Activated CD8-positive, alpha-beta T cell treated with anti-CD3 and anti-CD28 coated beads, Interleukin-2, amount 10 ng/mL, durations not matched to agents 7 days and 5 days (primary cell): ENCODE measurements around the gene NOL7. TPM values are rescaled to one million over a fixed set of nuclear protein-coding genes. Genes with fewer than 3 reads are reported as not detected.

Experiments used
- ATAC-seq: fragments of 150-1000 bp; cut with Tn5 transposase; one replicate; pipeline ENCODE4 v1.10.0; 2021; ENCODE audit warnings: moderate library complexity
- CTCF ChIA-PET: fragments of 350-600 bp; sonication (Branson Sonifier 250); formaldehyde crosslinking; loops from one replicate; lab custom pipeline; 2021; ENCODE audit warnings: antibody characterized with exemption; lab: Charles Lee
- POLR2A ChIA-PET: fragments of 350-600 bp; sonication (Branson Sonifier 250); formaldehyde crosslinking; loops from one replicate; lab custom pipeline; 2021; ENCODE audit warnings: antibody characterized with exemption; lab: Charles Lee
- DNase-seq: peaks from one replicate; pipeline ENCODE4 v3.0.0-alpha.2; 2020
- H3K27ac Mint-ChIP-seq: one replicate; pipeline ENCODE4 v1.8.0; 2021; ENCODE audit warnings: mild to moderate bottlenecking, mixed read lengths
- H3K27me3 Mint-ChIP-seq: one replicate; pipeline ENCODE4 v1.8.0; 2021; ENCODE audit warnings: low read depth, mixed read lengths
- H3K36me3 Mint-ChIP-seq: one replicate; pipeline ENCODE4 v1.8.0; 2021; ENCODE audit warnings: low read depth, mixed read lengths
- H3K4me1 Mint-ChIP-seq: one replicate; pipeline ENCODE4 v1.8.0; 2021; ENCODE audit warnings: low read depth, mixed read lengths
- H3K4me3 Mint-ChIP-seq: one replicate; pipeline ENCODE4 v1.8.0; 2021; ENCODE audit warnings: mild to moderate bottlenecking, mixed read lengths
- H3K9me3 Mint-ChIP-seq: one replicate; pipeline ENCODE4 v1.8.0; 2022; ENCODE audit warnings: mixed read lengths; ENCODE audit not compliant: insufficient read depth
- total RNA-seq, 2 experiments: library from RNA; stranded (reverse); gene quantifications; one replicate each; pipeline ENCODE4 v1.2.3, GENCODE V29; 2021

The NOL7 gene
- total RNA-seq, 2 experiments from 2014 or later, result 67.3 to 71.6 TPM

GRCh38 chr6:13654496-13654895 is 39.4 kb downstream of the NOL7 start:
- H3K36me3 Mint-ChIP-seq, result peaks cover 24% of the 10 kb centered on the region

GRCh38 chr6:13655700-13656099 is 40.6 kb downstream of the NOL7 start:
- H3K4me3 Mint-ChIP-seq, result no peak overlapping the region
- ATAC-seq (no peak), DNase-seq (no peak)
- POLR2A ChIA-PET, result no interaction called here
- no peaks in the 10 kb centered on the region for H3K27me3 Mint-ChIP-seq
- no peak overlapping the region for H3K27ac Mint-ChIP-seq
- H3K4me1 Mint-ChIP-seq, result peaks cover 8% of the 10 kb centered on the region
- CTCF ChIA-PET, result interaction anchor here (1.4 kb wide), 1 partner anchor 31 kb away, joined by 3 read pairs; no protein-coding TSS in a partner anchor
- H3K9me3 Mint-ChIP-seq, result no peaks in the 10 kb centered on the region
- peaks cover 19% of the 10 kb centered on the region for H3K36me3 Mint-ChIP-seq

More at GRCh38 chr6:13654496-13654895, 39.4 kb downstream of the NOL7 start:
- ChIA-PET CTCF (no interaction called here), POLR2A (no interaction called here)
- ATAC-seq (no peak), DNase-seq (no peak)
- Mint-ChIP-seq H3K27ac (no peak overlapping the region), H3K9me3 (no peaks in the 10 kb centered on the region), H3K27me3 (no peaks in the 10 kb centered on the region), H3K4me1 (peaks cover 8% of the 10 kb centered on the region), H3K4me3 (no peak overlapping the region)

GRCh38 chr6:13660273-13660672 is 45.1 kb downstream of the NOL7 start:
- peaks cover 10% of the 10 kb centered on the region for H3K36me3 Mint-ChIP-seq
- ChIA-PET CTCF (interaction anchor here (1.3 kb wide), 1 partner anchor 35 kb away, joined by 3 read pairs; no protein-coding TSS in a partner anchor), POLR2A (no interaction called here)
- H3K27ac Mint-ChIP-seq, result no peak overlapping the region
- H3K27me3 Mint-ChIP-seq, result no peaks in the 10 kb centered on the region
- ATAC-seq (no peak), DNase-seq (no peak)
- no peaks in the 10 kb centered on the region for H3K9me3 Mint-ChIP-seq
- peaks cover 39% of the 10 kb centered on the region for H3K4me1 Mint-ChIP-seq
- H3K4me3 Mint-ChIP-seq, result no peak overlapping the region

GRCh38 chr6:13660893-13661292 is 45.8 kb downstream of the NOL7 start:
- H3K9me3 Mint-ChIP-seq, result no peaks in the 10 kb centered on the region
- POLR2A ChIA-PET, result no interaction called here
- H3K4me3 Mint-ChIP-seq, result no peak overlapping the region
- ATAC-seq (no peak), DNase-seq (no peak)
- no peaks in the 10 kb centered on the region for H3K27me3 Mint-ChIP-seq
- H3K36me3 Mint-ChIP-seq, result peaks cover 8% of the 10 kb centered on the region
- CTCF ChIA-PET, result no interaction called here
- H3K27ac Mint-ChIP-seq, result no peak overlapping the region
- peaks cover 41% of the 10 kb centered on the region for H3K4me1 Mint-ChIP-seq

GRCh38 chr6:13661647-13662046 is 46.5 kb downstream of the NOL7 start:
- Mint-ChIP-seq H3K4me1 (peaks cover 47% of the 10 kb centered on the region), H3K27ac (no peak overlapping the region), H3K9me3 (no peaks in the 10 kb centered on the region), H3K4me3 (no peak overlapping the region), H3K27me3 (no peaks in the 10 kb centered on the region), H3K36me3 (peaks cover 7% of the 10 kb centered on the region)
- no peak for DNase-seq
- POLR2A ChIA-PET, result no interaction called here
- no peak for ATAC-seq
- CTCF ChIA-PET, result interaction anchor here (0.8 kb wide), 1 partner anchor 102 kb away, joined by 3 read pairs; no protein-coding TSS in a partner anchor

- ChIA-PET POLR2A (no interaction called here), CTCF (interaction anchor here (1.5 to 1.9 kb wide), 2 partner anchors 12 to 32 kb away, joined by 4 read pairs; no protein-coding TSS in a partner anchor)
- Mint-ChIP-seq H3K4me1 (peaks cover 56% of the 10 kb centered on the region), H3K27me3 (no peaks in the 10 kb centered on the region), H3K27ac (no peak overlapping the region), H3K9me3 (no peaks in the 10 kb centered on the region), H3K4me3 (no peak overlapping the region), H3K36me3 (peaks cover 8% of the 10 kb centered on the region)
- no peak for DNase-seq
- no peak for ATAC-seq
Observed at GRCh38 chr6:13662651-13663334, 47.7 kb downstream of the NOL7 start.

- H3K27ac Mint-ChIP-seq, result no peak overlapping the region
- ATAC-seq (no peak), DNase-seq (no peak)
- H3K9me3 Mint-ChIP-seq, result peaks cover 6% of the 10 kb centered on the region
- peaks cover 17% of the 10 kb centered on the region for H3K36me3 Mint-ChIP-seq
- POLR2A ChIA-PET, result no interaction called here
- H3K4me1 Mint-ChIP-seq, result peaks cover 67% of the 10 kb centered on the region
- no peaks in the 10 kb centered on the region for H3K27me3 Mint-ChIP-seq
- no peak overlapping the region for H3K4me3 Mint-ChIP-seq
- CTCF ChIA-PET, result interaction anchor here (0.9 to 1.9 kb wide), 3 partner anchors 11 to 39 kb away, joined by 3 to 4 read pairs (median 4); no protein-coding TSS in a partner anchor
Observed at GRCh38 chr6:13663986-13664385, 48.9 kb downstream of the NOL7 start.

- H3K4me1 Mint-ChIP-seq, result peaks cover 76% of the 10 kb centered on the region
- no peak for DNase-seq
- H3K4me3 Mint-ChIP-seq, result no peak overlapping the region
- ATAC-seq, result no peak
- POLR2A ChIA-PET, result no interaction called here
- no peak overlapping the region for H3K27ac Mint-ChIP-seq
- CTCF ChIA-PET, result interaction anchor here (1.9 kb wide), 1 partner anchor 10 kb away, joined by 4 read pairs; no protein-coding TSS in a partner anchor
- H3K9me3 Mint-ChIP-seq, result peaks cover 10% of the 10 kb centered on the region
- peaks cover 25% of the 10 kb centered on the region for H3K36me3 Mint-ChIP-seq
- H3K27me3 Mint-ChIP-seq, result no peaks in the 10 kb centered on the region
Observed at GRCh38 chr6:13664703-13665352, 49.7 kb downstream of the NOL7 start.

- H3K9me3 Mint-ChIP-seq, result peaks cover 13% of the 10 kb centered on the region
- no peak for ATAC-seq
- H3K4me1 Mint-ChIP-seq, result peaks cover 71% of the 10 kb centered on the region
- no peak overlapping the region for H3K27ac Mint-ChIP-seq
- no peak for DNase-seq
- ChIA-PET CTCF (interaction anchor here (0.8 kb wide), 1 partner anchor 1960 kb away, joined by 3 read pairs; no protein-coding TSS in a partner anchor), POLR2A (no interaction called here)
- H3K36me3 Mint-ChIP-seq, result peaks cover 31% of the 10 kb centered on the region
- no peak overlapping the region for H3K4me3 Mint-ChIP-seq
- H3K27me3 Mint-ChIP-seq, result no peaks in the 10 kb centered on the region
Observed at GRCh38 chr6:13666194-13667105, 51.3 kb downstream of the NOL7 start.

GRCh38 chr6:13667655-13668054 is 52.5 kb downstream of the NOL7 start:
- CTCF ChIA-PET, result interaction anchor here (0.7 kb wide), 1 partner anchor 44 kb away, joined by 3 read pairs; the partner anchor contains the start of gene RANBP9
- Mint-ChIP-seq H3K36me3 (peaks cover 31% of the 10 kb centered on the region), H3K4me1 (peaks cover 70% of the 10 kb centered on the region), H3K27me3 (no peaks in the 10 kb centered on the region), H3K9me3 (peaks cover 13% of the 10 kb centered on the region), H3K27ac (no peak overlapping the region), H3K4me3 (no peak overlapping the region)
- POLR2A ChIA-PET, result no interaction called here
- ATAC-seq (no peak), DNase-seq (no peak)

- H3K4me1 Mint-ChIP-seq, result peaks cover 70% of the 10 kb centered on the region
- CTCF ChIA-PET, result interaction anchor here (1.0 kb wide), 1 partner anchor 94 kb away, joined by 4 read pairs; the partner anchor contains the start of gene SIRT5
- DNase-seq (no peak), ATAC-seq (no peak)
- peaks cover 13% of the 10 kb centered on the region for H3K9me3 Mint-ChIP-seq
- no peaks in the 10 kb centered on the region for H3K27me3 Mint-ChIP-seq
- POLR2A ChIA-PET, result interaction anchor here (0.6 kb wide), 1 partner anchor 41 kb away, joined by 3 read pairs; no protein-coding TSS in a partner anchor
- H3K36me3 Mint-ChIP-seq, result peaks cover 34% of the 10 kb centered on the region
- H3K4me3 Mint-ChIP-seq, result no peak overlapping the region
- H3K27ac Mint-ChIP-seq, result no peak overlapping the region
Observed at GRCh38 chr6:13668291-13668928, 53.3 kb downstream of the NOL7 start.
